ENCODE data around the gene TRIM17. TPM values are rescaled to one million over a fixed set of nuclear protein-coding genes. Genes with fewer than 3 reads are reported as not detected.

The TRIM17 gene
- total RNA-seq, 1 donor from 2014 or later, result 6.3 TPM

- Mint-ChIP-seq H3K4me3 (no peak overlapping the region), H3K36me3 (ENCODE audit: low read depth) (no peaks in the 10 kb centered on the region), H3K27me3 (ENCODE audit: low read depth) (no peaks in the 10 kb centered on the region), H3K4me1 (no peaks in the 10 kb centered on the region), H3K9me3 (no peaks in the 10 kb centered on the region), H3K27ac (ENCODE audit: unreplicated experiment) (no peak overlapping the region)
- TF ChIP-seq CTCF (conservative IDR thresholded peaks at IDR 0.05), result no peak
- no peak for DNase-seq (ENCODE audit: low read depth, low spot score)
Measured at GRCh38 chr1:228364706-228365213, 51.9 kb downstream of the TRIM17 start.

- Mint-ChIP-seq H3K9me3 (no peaks in the 10 kb centered on the region), H3K27ac (ENCODE audit: unreplicated experiment) (peak overlapping the region; percentile 43), H3K27me3 (ENCODE audit: low read depth) (no peaks in the 10 kb centered on the region), H3K4me1 (no peaks in the 10 kb centered on the region), H3K4me3 (no peak overlapping the region), H3K36me3 (ENCODE audit: low read depth) (no peaks in the 10 kb centered on the region)
- TF ChIP-seq CTCF (conservative IDR thresholded peaks at IDR 0.05), result no peak
- DNase-seq (ENCODE audit: low read depth, low spot score), result no peak
Measured at GRCh38 chr1:228364068-228364705, 52.5 kb downstream of the TRIM17 start.

- Mint-ChIP-seq H3K36me3 (ENCODE audit: low read depth) (no peaks in the 10 kb centered on the region), H3K27me3 (ENCODE audit: low read depth) (no peaks in the 10 kb centered on the region), H3K4me3 (no peak overlapping the region), H3K9me3 (no peaks in the 10 kb centered on the region), H3K27ac (ENCODE audit: unreplicated experiment) (peak overlapping the region; percentile 81), H3K4me1 (no peaks in the 10 kb centered on the region)
- TF ChIP-seq CTCF (conservative IDR thresholded peaks at IDR 0.05), result no peak
- DNase-seq (ENCODE audit: low read depth, low spot score), result no peak
Measured at GRCh38 chr1:228363686-228364067, 53.0 kb downstream of the TRIM17 start.

GRCh38 chr1:228362884-228363450 lies 53.7 kb downstream of the TRIM17 start:
- no peak overlapping the region for H3K27ac Mint-ChIP-seq (ENCODE audit: unreplicated experiment)

GRCh38 chr1:228362141-228362883 lies 54.3 kb downstream of the TRIM17 start:
- no peaks in the 10 kb centered on the region for H3K9me3 Mint-ChIP-seq
- no peak overlapping the region for H3K27ac Mint-ChIP-seq (ENCODE audit: unreplicated experiment)
- TF ChIP-seq CTCF (conservative IDR thresholded peaks at IDR 0.05), result no peak
- H3K4me1 Mint-ChIP-seq, result no peaks in the 10 kb centered on the region
- no peak overlapping the region for H3K4me3 Mint-ChIP-seq
- H3K27me3 Mint-ChIP-seq (ENCODE audit: low read depth), result no peaks in the 10 kb centered on the region
- DNase-seq (ENCODE audit: low read depth, low spot score), result no peak
- H3K36me3 Mint-ChIP-seq (ENCODE audit: low read depth), result no peaks in the 10 kb centered on the region

More at GRCh38 chr1:228362884-228363450, 53.7 kb downstream of the TRIM17 start:
- H3K4me1 Mint-ChIP-seq, result no peaks in the 10 kb centered on the region
- no peak overlapping the region for H3K4me3 Mint-ChIP-seq
- TF ChIP-seq CTCF (conservative IDR thresholded peaks at IDR 0.05), result no peak
- H3K9me3 Mint-ChIP-seq, result no peaks in the 10 kb centered on the region
- DNase-seq (ENCODE audit: low read depth, low spot score), result no peak
- no peaks in the 10 kb centered on the region for H3K36me3 Mint-ChIP-seq (ENCODE audit: low read depth)
- H3K27me3 Mint-ChIP-seq (ENCODE audit: low read depth), result no peaks in the 10 kb centered on the region

Data from neural crest cell (in vitro differentiated cells).